Measurements from ENCODE around the gene CYP24A1.

CYP24A1 gene

GRCh38 chr20:54184904-54185626, 11.3 kb upstream of the CYP24A1 start:
- no peak overlapping the region for H3K4me3 ChIP-seq (ENCODE audit: low read length)
- DNase-seq (ENCODE audit: low read depth) = peak; percentile 60

GRCh38 chr20:54184071-54184470, 10.3 kb upstream of the CYP24A1 start:
- no peak for DNase-seq (ENCODE audit: low read depth)
- no peak overlapping the region for H3K4me3 ChIP-seq (ENCODE audit: low read length)
- no peak for TF ChIP-seq CTCF (IDR thresholded peaks at IDR 0.05; ENCODE audit: insufficient read depth, low read depth, low read length, missing control alignments)

More at GRCh38 chr20:54184904-54185626, 11.3 kb upstream of the CYP24A1 start:
- no peak for TF ChIP-seq CTCF (IDR thresholded peaks at IDR 0.05; ENCODE audit: insufficient read depth, low read depth, low read length, missing control alignments)

- no peak for TF ChIP-seq CTCF (IDR thresholded peaks at IDR 0.05; ENCODE audit: insufficient read depth, low read depth, low read length, missing control alignments)
Measured at GRCh38 chr20:54180931-54181330, 7.1 kb upstream of the CYP24A1 start.

GRCh38 chr20:54179946-54180345, 6.2 kb upstream of the CYP24A1 start:
- TF ChIP-seq CTCF (IDR thresholded peaks at IDR 0.05; ENCODE audit: insufficient read depth, low read depth, low read length, missing control alignments) = no peak
- peak; percentile 93 for DNase-seq (ENCODE audit: low read depth)
- no peak overlapping the region for H3K4me3 ChIP-seq (ENCODE audit: low read length)

More at GRCh38 chr20:54180931-54181330, 7.1 kb upstream of the CYP24A1 start:
- no peak overlapping the region for H3K4me3 ChIP-seq (ENCODE audit: low read length)
- no peak for DNase-seq (ENCODE audit: low read depth)

- DNase-seq (ENCODE audit: low read depth) = no peak
- TF ChIP-seq CTCF (IDR thresholded peaks at IDR 0.05; ENCODE audit: insufficient read depth, low read depth, low read length, missing control alignments) = no peak
- H3K4me3 ChIP-seq (ENCODE audit: low read length) = no peak overlapping the region
Measured at GRCh38 chr20:54178256-54178655, 4.5 kb upstream of the CYP24A1 start.

GRCh38 chr20:54177378-54177777, 3.6 kb upstream of the CYP24A1 start:
- H3K4me3 ChIP-seq (ENCODE audit: low read length) = no peak overlapping the region
- DNase-seq (ENCODE audit: low read depth) = no peak
- TF ChIP-seq CTCF (IDR thresholded peaks at IDR 0.05; ENCODE audit: insufficient read depth, low read depth, low read length, missing control alignments) = no peak

GRCh38 chr20:54176610-54177009, 2.8 kb upstream of the CYP24A1 start:
- no peak for TF ChIP-seq CTCF (IDR thresholded peaks at IDR 0.05; ENCODE audit: insufficient read depth, low read depth, low read length, missing control alignments)
- peak; percentile 81 for DNase-seq (ENCODE audit: low read depth)
- no peak overlapping the region for H3K4me3 ChIP-seq (ENCODE audit: low read length)

Data from epithelial cell of esophagus (primary cell).